ENCODE data around the gene PRKN.

DNA sequence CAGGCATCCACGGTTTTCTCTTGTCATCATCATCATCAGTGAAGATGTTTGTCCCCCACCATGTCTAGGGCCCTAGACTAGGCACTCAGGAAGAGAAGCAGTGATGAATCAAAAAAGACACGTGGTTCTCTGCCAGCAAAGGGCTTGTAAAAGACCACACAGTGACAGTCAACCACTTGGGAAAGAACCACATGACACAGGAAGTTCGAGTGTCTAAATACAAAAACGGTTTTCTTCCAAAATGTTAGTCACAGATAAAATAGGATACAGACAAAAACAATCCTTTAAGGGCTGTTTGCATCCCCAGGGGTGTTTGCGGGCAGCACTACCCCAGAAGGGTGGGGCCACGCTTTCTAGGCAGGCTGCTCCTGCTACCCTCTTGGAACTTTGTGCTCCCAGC lies 1096.9 kb downstream of the PRKN start:
- no peak for TF ChIP-seq POLR2A (IDR thresholded peaks at IDR 0.05; ENCODE audit: extremely low read depth, insufficient read length)
- no peak for TF ChIP-seq MYC (IDR thresholded peaks at IDR 0.05; ENCODE audit: low read depth, low read length)
- TF ChIP-seq CTCF (IDR thresholded peaks at IDR 0.05; ENCODE audit: low read depth, low read length), result no peak
